Measurements from ENCODE around the gene CORO2B.

The CORO2B gene

DNA sequence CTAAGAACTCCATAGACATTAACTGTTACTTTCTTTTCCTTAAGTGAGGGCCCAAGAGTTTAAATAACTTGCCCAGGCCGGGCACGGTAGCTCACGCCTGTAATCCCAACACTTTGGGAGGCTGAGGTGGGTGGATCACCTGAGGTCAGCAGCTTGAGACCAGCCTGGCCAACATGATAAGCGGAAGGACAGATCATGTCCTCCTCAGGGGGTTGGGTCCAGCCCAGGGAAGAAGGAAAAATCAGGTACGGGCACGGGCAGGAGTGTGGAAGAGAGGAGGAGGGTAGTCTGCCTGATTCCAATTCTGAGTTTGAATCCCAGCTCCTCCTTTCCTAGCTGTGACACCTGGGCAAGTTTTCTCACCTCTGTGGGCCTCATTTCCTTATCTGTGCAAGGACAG lies 123.1 kb downstream of the CORO2B start:
- H3K4me3 ChIP-seq (ENCODE audit: low read depth, low read length) = no peak overlapping the region
- TF ChIP-seq, protein P1, sequence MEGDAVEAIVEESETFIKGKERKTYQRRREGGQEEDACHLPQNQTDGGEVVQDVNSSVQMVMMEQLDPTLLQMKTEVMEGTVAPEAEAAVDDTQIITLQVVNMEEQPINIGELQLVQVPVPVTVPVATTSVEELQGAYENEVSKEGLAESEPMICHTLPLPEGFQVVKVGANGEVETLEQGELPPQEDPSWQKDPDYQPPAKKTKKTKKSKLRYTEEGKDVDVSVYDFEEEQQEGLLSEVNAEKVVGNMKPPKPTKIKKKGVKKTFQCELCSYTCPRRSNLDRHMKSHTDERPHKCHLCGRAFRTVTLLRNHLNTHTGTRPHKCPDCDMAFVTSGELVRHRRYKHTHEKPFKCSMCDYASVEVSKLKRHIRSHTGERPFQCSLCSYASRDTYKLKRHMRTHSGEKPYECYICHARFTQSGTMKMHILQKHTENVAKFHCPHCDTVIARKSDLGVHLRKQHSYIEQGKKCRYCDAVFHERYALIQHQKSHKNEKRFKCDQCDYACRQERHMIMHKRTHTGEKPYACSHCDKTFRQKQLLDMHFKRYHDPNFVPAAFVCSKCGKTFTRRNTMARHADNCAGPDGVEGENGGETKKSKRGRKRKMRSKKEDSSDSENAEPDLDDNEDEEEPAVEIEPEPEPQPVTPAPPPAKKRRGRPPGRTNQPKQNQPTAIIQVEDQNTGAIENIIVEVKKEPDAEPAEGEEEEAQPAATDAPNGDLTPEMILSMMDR (IDR thresholded peaks at IDR 0.05; ENCODE audit: low read depth, low read length) = no peak

DNA sequence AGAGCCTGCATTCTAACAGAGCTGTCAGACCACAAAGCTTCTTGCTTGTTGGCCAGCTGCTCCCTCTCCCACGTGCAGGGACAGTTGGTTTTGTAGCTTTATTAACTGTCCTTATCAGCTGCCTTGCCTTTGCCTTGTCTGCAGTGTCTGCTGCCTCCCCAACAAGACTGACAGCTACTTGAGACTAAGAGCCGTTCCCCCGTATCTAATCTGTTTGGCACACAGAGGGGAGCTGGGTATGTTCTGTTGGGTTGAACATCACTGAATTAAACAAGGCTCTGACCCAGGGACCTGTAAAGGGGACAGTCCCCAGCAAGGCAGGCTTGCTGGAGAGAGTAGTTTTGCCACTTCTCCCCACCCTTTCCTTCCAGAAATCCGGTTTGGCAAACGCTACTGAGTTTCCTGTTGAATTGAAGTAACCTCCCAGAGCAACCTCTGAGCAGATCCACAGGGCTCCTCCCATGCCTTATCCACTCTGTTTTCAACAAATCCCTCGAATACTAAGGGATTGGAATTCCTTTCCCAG lies 125.8 kb downstream of the CORO2B start:
- TF ChIP-seq, protein P1 (IDR thresholded peaks at IDR 0.05; ENCODE audit: low read depth, low read length) = no peak
- H3K4me3 ChIP-seq (ENCODE audit: low read depth, low read length) = no peak overlapping the region

DNA sequence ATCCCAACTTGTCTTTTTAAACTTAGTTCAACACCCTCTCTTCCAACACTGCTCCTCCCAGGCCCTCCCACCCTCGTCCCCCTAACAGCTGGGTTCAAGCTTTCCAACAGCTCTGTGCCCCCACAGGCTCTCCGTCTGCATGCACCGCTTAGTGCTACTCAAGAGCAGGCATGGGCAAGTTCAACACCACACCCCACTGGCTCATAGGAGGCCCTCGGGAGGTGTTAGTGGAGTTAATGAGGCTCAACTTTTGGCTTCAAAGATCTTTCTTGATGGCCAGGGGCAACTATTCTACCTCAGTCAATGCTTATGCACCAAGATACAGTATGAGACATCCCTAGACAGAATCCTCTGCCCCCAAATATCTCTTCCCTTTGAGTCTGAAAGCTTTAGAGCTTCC lies 127.5 kb downstream of the CORO2B start:
- TF ChIP-seq, protein P1 (IDR thresholded peaks at IDR 0.05; ENCODE audit: low read depth, low read length) = no peak
- H3K4me3 ChIP-seq (ENCODE audit: low read depth, low read length) = no peak overlapping the region

GRCh38 chr15:68706931-68707330 lies 128.1 kb downstream of the CORO2B start:
- no peak overlapping the region for H3K4me3 ChIP-seq (ENCODE audit: low read depth, low read length)
- TF ChIP-seq, protein P1 (IDR thresholded peaks at IDR 0.05; ENCODE audit: low read depth, low read length) = no peak

DNA sequence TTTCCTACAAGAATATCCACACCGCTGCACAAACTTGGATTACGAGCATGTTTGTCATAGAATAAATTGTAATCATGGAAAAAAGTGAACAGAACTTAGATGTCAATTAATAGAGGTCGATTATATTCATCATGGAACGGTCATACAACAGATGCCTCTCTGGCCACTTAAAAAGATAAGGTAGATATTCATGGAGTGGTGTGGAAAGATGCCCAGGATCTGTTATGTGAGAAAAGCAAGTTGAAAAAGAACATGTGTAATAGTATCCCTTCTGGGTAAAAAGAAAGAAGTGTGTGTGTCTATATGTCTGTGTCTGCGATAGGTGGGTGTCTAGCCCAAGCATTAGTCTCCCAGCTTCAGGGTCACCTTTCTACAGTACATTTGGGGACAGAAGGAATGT lies 128.6 kb downstream of the CORO2B start:
- TF ChIP-seq, protein P1 (IDR thresholded peaks at IDR 0.05; ENCODE audit: low read depth, low read length) = no peak
- no peak overlapping the region for H3K4me3 ChIP-seq (ENCODE audit: low read depth, low read length)

DNA sequence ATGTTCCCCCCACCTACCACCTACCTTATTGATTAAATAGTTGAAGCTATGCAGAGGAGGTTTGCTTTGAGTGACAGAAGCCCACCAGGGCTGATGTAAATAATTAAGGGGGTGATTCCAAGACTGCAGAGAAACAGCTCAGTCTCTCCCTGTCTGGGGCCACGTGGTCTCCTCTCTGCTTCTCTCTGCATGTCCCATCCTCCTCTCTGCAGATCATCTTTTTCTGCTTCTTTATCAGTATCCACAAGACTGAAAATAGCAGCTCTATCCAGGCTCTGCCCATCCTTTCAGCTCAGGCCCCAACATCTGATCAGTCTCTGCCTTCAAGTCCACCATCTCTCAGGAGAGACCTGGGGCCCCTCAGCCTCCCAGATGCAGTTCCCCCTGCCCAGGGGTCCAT lies 131.1 kb downstream of the CORO2B start:
- TF ChIP-seq, protein P1 (IDR thresholded peaks at IDR 0.05; ENCODE audit: low read depth, low read length) = no peak
- no peak overlapping the region for H3K4me3 ChIP-seq (ENCODE audit: low read depth, low read length)

- H3K4me3 ChIP-seq (ENCODE audit: low read depth, low read length) = no peak overlapping the region
- TF ChIP-seq, protein P1 (IDR thresholded peaks at IDR 0.05; ENCODE audit: low read depth, low read length) = no peak
Measured at GRCh38 chr15:68710536-68710935, 131.7 kb downstream of the CORO2B start.

Data from WI38 (cell line).